CD4-positive, alpha-beta T cell treated with Interleukin-21 for 1 hour (primary cell): ENCODE data around the gene DNAJB8.

Experiments used
- DNase-seq: peaks from one replicate; pipeline ENCODE4 v3.0.0-alpha.2; 2020

DNAJB8 gene

GRCh38 chr3:128466840-128467541 lies at the start of gene DNAJB8:
TSS of gene DNAJB8 (minus strand) at chr3:128466890. CDS start at chr3:128463245, 3,645 bp downstream.
- no peak for DNase-seq

GRCh38 chr3:128515967-128516366 lies 49.3 kb upstream of the DNAJB8 start:
- no peak for DNase-seq

- no peak for DNase-seq
These were observed 42.2 kb upstream of the DNAJB8 start for GRCh38 chr3:128508852-128509251.

GRCh38 chr3:128506754-128507153 lies 40.1 kb upstream of the DNAJB8 start:
- DNase-seq, result no peak

GRCh38 chr3:128505771-128506170 lies 39.1 kb upstream of the DNAJB8 start:
- no peak for DNase-seq

GRCh38 chr3:128504963-128505730 lies 38.5 kb upstream of the DNAJB8 start:
- no peak for DNase-seq

- no peak for DNase-seq
These were observed 37.8 kb upstream of the DNAJB8 start for GRCh38 chr3:128504533-128504915.

- DNase-seq, result no peak
These were observed 37.3 kb upstream of the DNAJB8 start for GRCh38 chr3:128503751-128504532.

GRCh38 chr3:128503164-128503651 lies 36.5 kb upstream of the DNAJB8 start:
- no peak for DNase-seq

- no peak for DNase-seq
These were observed 36.0 kb upstream of the DNAJB8 start for GRCh38 chr3:128502712-128503111.

- no peak for DNase-seq
These were observed 34.7 kb upstream of the DNAJB8 start for GRCh38 chr3:128501431-128501830.

- no peak for DNase-seq
These were observed 33.9 kb upstream of the DNAJB8 start for GRCh38 chr3:128500556-128500955.

- no peak for DNase-seq
These were observed 33.1 kb upstream of the DNAJB8 start for GRCh38 chr3:128499724-128500275.

GRCh38 chr3:128498901-128499530 lies 32.3 kb upstream of the DNAJB8 start:
- DNase-seq, result no peak

- DNase-seq, result no peak
These were observed 31.5 kb upstream of the DNAJB8 start for GRCh38 chr3:128498127-128498626.

GRCh38 chr3:128497305-128498126 lies 30.8 kb upstream of the DNAJB8 start:
- DNase-seq, result peak; percentile 55

GRCh38 chr3:128496602-128497304 lies 30.1 kb upstream of the DNAJB8 start:
- DNase-seq, result no peak

GRCh38 chr3:128496019-128496601 lies 29.4 kb upstream of the DNAJB8 start:
- no peak for DNase-seq

GRCh38 chr3:128495435-128495970 lies 28.8 kb upstream of the DNAJB8 start:
- no peak for DNase-seq

GRCh38 chr3:128494367-128494650 lies 27.6 kb upstream of the DNAJB8 start:
- no peak for DNase-seq
